Fibroblast of lung (primary cell): ENCODE measurements around the gene MBOAT7.
"Not testable (repeated sequence)": the region's sequence is repeated elsewhere in the genome, so short reads cannot be mapped to it uniquely, and the experiment has no call there.

Experiments used
- EZH2 ChIP-seq: IDR thresholded peaks from 2 replicates; pipeline ENCODE4 v1.5.1; 2012; ENCODE audit warnings: low read length, control low read depth, mild to moderate bottlenecking; ENCODE audit errors: missing control alignments
- TF ChIP-seq, protein P1 (sequence below), 2 donors: IDR thresholded peaks in 1 of 2; conservative IDR thresholded peaks in 1 of 2; 1 replicate in 1 of 2; 2 replicates in 1 of 2; pipeline ENCODE4 v1.5.1; 2011 to 2012; ENCODE audit warnings: low read length in 2 of 2, control low read depth in 1 of 2, inconsistent platforms in 1 of 2, low read depth in 1 of 2, mild to moderate bottlenecking in 1 of 2

DNA sequence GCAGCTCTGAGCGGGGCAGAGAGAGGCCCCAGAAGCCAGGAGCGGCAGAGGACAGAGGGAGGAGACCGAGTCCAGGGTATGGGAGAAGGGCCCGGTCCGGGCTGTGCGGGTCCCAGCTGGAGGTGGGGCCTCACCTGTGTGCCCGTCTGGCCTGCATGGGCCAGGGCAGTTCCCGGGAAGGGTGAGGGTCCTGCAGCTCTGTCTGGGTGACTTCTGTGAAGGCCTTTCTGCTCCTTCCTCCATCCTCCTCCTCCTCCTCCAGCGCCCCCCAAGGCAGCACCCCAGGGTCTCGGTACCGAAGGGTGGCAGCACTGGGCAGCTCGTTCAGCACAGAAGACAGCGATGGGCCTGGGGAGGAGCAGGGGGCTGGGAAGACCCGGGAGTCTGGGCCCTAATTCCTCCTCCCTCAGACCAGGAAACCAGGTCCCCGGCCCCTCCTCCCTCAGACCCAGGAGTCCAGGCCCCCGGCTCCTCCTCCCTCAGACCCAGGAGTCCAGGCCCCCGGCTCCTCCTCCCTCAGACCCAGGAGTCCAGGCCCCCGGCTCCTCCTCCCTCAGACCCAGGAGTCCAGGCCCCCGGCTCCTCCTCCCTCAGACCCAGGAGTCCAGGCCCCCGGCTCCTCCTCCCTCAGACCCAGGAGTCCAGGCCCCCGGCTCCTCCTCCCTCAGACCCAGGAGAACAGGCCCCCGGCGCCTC is 17.5 kb downstream of the MBOAT7 start:
- TF ChIP-seq, protein P1, sequence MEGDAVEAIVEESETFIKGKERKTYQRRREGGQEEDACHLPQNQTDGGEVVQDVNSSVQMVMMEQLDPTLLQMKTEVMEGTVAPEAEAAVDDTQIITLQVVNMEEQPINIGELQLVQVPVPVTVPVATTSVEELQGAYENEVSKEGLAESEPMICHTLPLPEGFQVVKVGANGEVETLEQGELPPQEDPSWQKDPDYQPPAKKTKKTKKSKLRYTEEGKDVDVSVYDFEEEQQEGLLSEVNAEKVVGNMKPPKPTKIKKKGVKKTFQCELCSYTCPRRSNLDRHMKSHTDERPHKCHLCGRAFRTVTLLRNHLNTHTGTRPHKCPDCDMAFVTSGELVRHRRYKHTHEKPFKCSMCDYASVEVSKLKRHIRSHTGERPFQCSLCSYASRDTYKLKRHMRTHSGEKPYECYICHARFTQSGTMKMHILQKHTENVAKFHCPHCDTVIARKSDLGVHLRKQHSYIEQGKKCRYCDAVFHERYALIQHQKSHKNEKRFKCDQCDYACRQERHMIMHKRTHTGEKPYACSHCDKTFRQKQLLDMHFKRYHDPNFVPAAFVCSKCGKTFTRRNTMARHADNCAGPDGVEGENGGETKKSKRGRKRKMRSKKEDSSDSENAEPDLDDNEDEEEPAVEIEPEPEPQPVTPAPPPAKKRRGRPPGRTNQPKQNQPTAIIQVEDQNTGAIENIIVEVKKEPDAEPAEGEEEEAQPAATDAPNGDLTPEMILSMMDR (conservative IDR thresholded peaks at IDR 0.05 in 1 of 2, IDR thresholded peaks at IDR 0.05 in 1 of 2; ENCODE audit: low read depth in 1 of 2, low read length in 2 of 2): not testable (repeated sequence)
- TF ChIP-seq EZH2: not testable (repeated sequence)
